ENCODE data around the gene ANO4.

ANO4 gene

GRCh38 chr12:100871195-100871734, 76.7 kb downstream of the ANO4 start:
- H3K14ac ChIP-seq (ENCODE audit: low read length) = no peak overlapping the region
- no peak overlapping the region for H3K4me3 ChIP-seq (ENCODE audit: low read length in 2 of 2)
- H3K4ac ChIP-seq (ENCODE audit: low read length) = no peak overlapping the region
- no peak overlapping the region for H4K8ac ChIP-seq (ENCODE audit: low read depth, low read length)
- no peak overlapping the region for H2BK15ac ChIP-seq (ENCODE audit: low read length)
- H3K27me3 ChIP-seq (ENCODE audit: control insufficient read depth in 3 of 3, insufficient read depth in 3 of 3, low read depth in 1 of 3, low read length in 3 of 3) = no peaks in the 10 kb centered on the region
- H3K4me2 ChIP-seq (ENCODE audit: insufficient read depth, low read length, poor library complexity, severe bottlenecking) = no peak overlapping the region
- no peaks in the 10 kb centered on the region for H3K36me3 ChIP-seq (replicated peaks in 1 of 2; ENCODE audit: control insufficient read depth in 2 of 2, insufficient read depth in 2 of 2, low read length in 2 of 2)
- H2BK120ac ChIP-seq (ENCODE audit: low read depth, low read length) = no peak overlapping the region
- no peaks in the 10 kb centered on the region for H3K9me3 ChIP-seq (replicated peaks in 1 of 2; ENCODE audit: control insufficient read depth in 2 of 2, insufficient read depth in 1 of 2, low read depth in 1 of 2, low read length in 2 of 2)
- no peak overlapping the region for H2BK12ac ChIP-seq (ENCODE audit: low read length)
- WGBS, 2 donors (ENCODE audit: extremely low coverage in 2 of 2, insufficient read length in 2 of 2, insufficient replicate concordance in 1 of 2) = no CpG with 5 or more reads among the region's 1 CpG
- no peak overlapping the region for H2BK5ac ChIP-seq (ENCODE audit: low read length)
- no peak overlapping the region for H3K18ac ChIP-seq (ENCODE audit: low read length)
- no peak overlapping the region for H2AFZ ChIP-seq (ENCODE audit: low read length)
- H3K79me1 ChIP-seq (ENCODE audit: low read depth, low read length) = no peaks in the 10 kb centered on the region
- H3K27ac ChIP-seq (replicated peaks; ENCODE audit: low read length) = no peak overlapping the region
- H2AK5ac ChIP-seq (ENCODE audit: low read depth, low read length) = no peak overlapping the region
- DNase-seq (ENCODE audit: low spot score) = no peak
- no peak overlapping the region for H3K23ac ChIP-seq (ENCODE audit: low read depth, low read length, poor library complexity)
- no peak overlapping the region for H3K9ac ChIP-seq (ENCODE audit: low read depth, low read length, poor library complexity)
- no peaks in the 10 kb centered on the region for H3K4me1 ChIP-seq (ENCODE audit: control insufficient read depth in 2 of 2, insufficient read depth in 1 of 2, low read depth in 1 of 2, low read length in 2 of 2)
- H4K91ac ChIP-seq (ENCODE audit: low read depth, low read length, poor library complexity) = no peak overlapping the region

DNA sequence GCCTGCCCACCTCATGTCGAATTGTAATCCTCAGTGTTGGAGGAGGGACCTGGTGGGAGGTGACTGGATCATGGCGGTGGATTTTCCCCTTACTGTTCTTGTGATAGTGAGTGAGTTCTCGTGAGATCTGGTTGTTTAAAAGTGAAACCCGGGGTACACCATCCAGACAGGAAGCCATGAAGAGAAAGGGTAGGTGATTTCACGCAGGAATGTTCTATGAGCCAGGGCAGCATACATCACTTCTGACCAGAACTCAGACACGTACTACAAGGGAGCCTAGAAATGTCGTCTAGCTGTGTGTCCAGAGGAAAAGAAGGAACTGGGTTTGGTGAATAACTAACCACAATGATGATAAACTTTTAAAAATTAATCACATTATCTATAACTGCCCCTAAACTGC, 80.6 kb downstream of the ANO4 start:
- H3K9ac ChIP-seq (ENCODE audit: low read depth, low read length, poor library complexity) = no peak overlapping the region
- H2AK5ac ChIP-seq (ENCODE audit: low read depth, low read length) = no peak overlapping the region
- H2AFZ ChIP-seq (ENCODE audit: low read length) = no peak overlapping the region
- H3K9me3 ChIP-seq (replicated peaks in 1 of 2; ENCODE audit: control insufficient read depth in 2 of 2, insufficient read depth in 1 of 2, low read depth in 1 of 2, low read length in 2 of 2) = no peaks in the 10 kb centered on the region
- no peaks in the 10 kb centered on the region for H3K4me1 ChIP-seq (ENCODE audit: control insufficient read depth in 2 of 2, insufficient read depth in 1 of 2, low read depth in 1 of 2, low read length in 2 of 2)
- no CpG with 5 or more reads among the region's 7 CpGs for WGBS, 2 donors (ENCODE audit: extremely low coverage in 2 of 2, insufficient read length in 2 of 2, insufficient replicate concordance in 1 of 2)
- H3K79me1 ChIP-seq (ENCODE audit: low read depth, low read length) = no peaks in the 10 kb centered on the region
- DNase-seq (ENCODE audit: low spot score) = no peak
- H3K14ac ChIP-seq (ENCODE audit: low read length) = no peak overlapping the region
- no peak overlapping the region for H3K4me3 ChIP-seq (ENCODE audit: low read length in 2 of 2)
- no peaks in the 10 kb centered on the region for H3K27me3 ChIP-seq (ENCODE audit: control insufficient read depth in 3 of 3, insufficient read depth in 3 of 3, low read depth in 1 of 3, low read length in 3 of 3)
- no peak overlapping the region for H3K23ac ChIP-seq (ENCODE audit: low read depth, low read length, poor library complexity)
- H2BK5ac ChIP-seq (ENCODE audit: low read length) = no peak overlapping the region
- no peak overlapping the region for H3K18ac ChIP-seq (ENCODE audit: low read length)
- H2BK12ac ChIP-seq (ENCODE audit: low read length) = no peak overlapping the region
- H3K4me2 ChIP-seq (ENCODE audit: insufficient read depth, low read length, poor library complexity, severe bottlenecking) = no peak overlapping the region
- H2BK15ac ChIP-seq (ENCODE audit: low read length) = no peak overlapping the region
- H3K27ac ChIP-seq (replicated peaks; ENCODE audit: low read length) = no peak overlapping the region
- H3K36me3 ChIP-seq (replicated peaks in 1 of 2; ENCODE audit: control insufficient read depth in 2 of 2, insufficient read depth in 2 of 2, low read length in 2 of 2) = no peaks in the 10 kb centered on the region
- H3K4ac ChIP-seq (ENCODE audit: low read length) = no peak overlapping the region
- H4K8ac ChIP-seq (ENCODE audit: low read depth, low read length) = no peak overlapping the region
- no peak overlapping the region for H4K91ac ChIP-seq (ENCODE audit: low read depth, low read length, poor library complexity)
- H2BK120ac ChIP-seq (ENCODE audit: low read depth, low read length) = no peak overlapping the region

- WGBS, 2 donors (ENCODE audit: extremely low coverage in 2 of 2, insufficient read length in 2 of 2, insufficient replicate concordance in 1 of 2) = no CpG with 5 or more reads among the region's 2 CpGs
- Histone ChIP-seq H3K18ac (ENCODE audit: low read length) (no peak overlapping the region), H2AFZ (ENCODE audit: low read length) (no peak overlapping the region), H3K4me2 (ENCODE audit: insufficient read depth, low read length, poor library complexity, severe bottlenecking) (no peak overlapping the region), H3K79me1 (ENCODE audit: low read depth, low read length) (no peaks in the 10 kb centered on the region), H3K27ac (replicated peaks; ENCODE audit: low read length) (no peak overlapping the region), H3K9me3 (replicated peaks in 1 of 2; ENCODE audit: control insufficient read depth in 2 of 2, insufficient read depth in 1 of 2, low read depth in 1 of 2, low read length in 2 of 2) (no peaks in the 10 kb centered on the region), H3K23ac (ENCODE audit: low read depth, low read length, poor library complexity) (no peak overlapping the region), H3K4me1 (ENCODE audit: control insufficient read depth in 2 of 2, insufficient read depth in 1 of 2, low read depth in 1 of 2, low read length in 2 of 2) (no peaks in the 10 kb centered on the region), H3K4ac (ENCODE audit: low read length) (no peak overlapping the region), H3K27me3 (ENCODE audit: control insufficient read depth in 3 of 3, insufficient read depth in 3 of 3, low read depth in 1 of 3, low read length in 3 of 3) (no peaks in the 10 kb centered on the region), H2BK15ac (ENCODE audit: low read length) (no peak overlapping the region), H3K14ac (ENCODE audit: low read length) (no peak overlapping the region), H3K4me3 (ENCODE audit: low read length in 2 of 2) (no peak overlapping the region), H2BK12ac (ENCODE audit: low read length) (no peak overlapping the region), H2AK5ac (ENCODE audit: low read depth, low read length) (no peak overlapping the region), H2BK5ac (ENCODE audit: low read length) (no peak overlapping the region), H4K8ac (ENCODE audit: low read depth, low read length) (no peak overlapping the region), H3K9ac (ENCODE audit: low read depth, low read length, poor library complexity) (no peak overlapping the region), H4K91ac (ENCODE audit: low read depth, low read length, poor library complexity) (no peak overlapping the region), H3K36me3 (replicated peaks in 1 of 2; ENCODE audit: control insufficient read depth in 2 of 2, insufficient read depth in 2 of 2, low read length in 2 of 2) (no peaks in the 10 kb centered on the region), H2BK120ac (ENCODE audit: low read depth, low read length) (no peak overlapping the region)
- DNase-seq (ENCODE audit: low spot score) = no peak
Observed at GRCh38 chr12:100875771-100876170, 81.2 kb downstream of the ANO4 start.

GRCh38 chr12:100877776-100878175, 83.2 kb downstream of the ANO4 start:
- Histone ChIP-seq H3K79me1 (ENCODE audit: low read depth, low read length) (no peaks in the 10 kb centered on the region), H2BK15ac (ENCODE audit: low read length) (no peak overlapping the region), H2BK12ac (ENCODE audit: low read length) (no peak overlapping the region), H3K18ac (ENCODE audit: low read length) (no peak overlapping the region), H3K4me3 (ENCODE audit: low read length in 2 of 2) (no peak overlapping the region), H3K4ac (ENCODE audit: low read length) (no peak overlapping the region), H3K14ac (ENCODE audit: low read length) (no peak overlapping the region), H3K9me3 (replicated peaks in 1 of 2; ENCODE audit: control insufficient read depth in 2 of 2, insufficient read depth in 1 of 2, low read depth in 1 of 2, low read length in 2 of 2) (no peaks in the 10 kb centered on the region), H2BK120ac (ENCODE audit: low read depth, low read length) (no peak overlapping the region), H2AK5ac (ENCODE audit: low read depth, low read length) (no peak overlapping the region), H3K4me1 (ENCODE audit: control insufficient read depth in 2 of 2, insufficient read depth in 1 of 2, low read depth in 1 of 2, low read length in 2 of 2) (no peaks in the 10 kb centered on the region), H4K91ac (ENCODE audit: low read depth, low read length, poor library complexity) (no peak overlapping the region), H4K8ac (ENCODE audit: low read depth, low read length) (no peak overlapping the region), H3K27ac (replicated peaks; ENCODE audit: low read length) (no peak overlapping the region), H3K4me2 (ENCODE audit: insufficient read depth, low read length, poor library complexity, severe bottlenecking) (no peak overlapping the region), H2BK5ac (ENCODE audit: low read length) (no peak overlapping the region), H2AFZ (ENCODE audit: low read length) (no peak overlapping the region), H3K27me3 (ENCODE audit: control insufficient read depth in 3 of 3, insufficient read depth in 3 of 3, low read depth in 1 of 3, low read length in 3 of 3) (no peaks in the 10 kb centered on the region), H3K9ac (ENCODE audit: low read depth, low read length, poor library complexity) (no peak overlapping the region), H3K23ac (ENCODE audit: low read depth, low read length, poor library complexity) (no peak overlapping the region), H3K36me3 (replicated peaks in 1 of 2; ENCODE audit: control insufficient read depth in 2 of 2, insufficient read depth in 2 of 2, low read length in 2 of 2) (no peaks in the 10 kb centered on the region)
- no peak for DNase-seq (ENCODE audit: low spot score)
- WGBS, 2 donors (ENCODE audit: extremely low coverage in 2 of 2, insufficient read length in 2 of 2, insufficient replicate concordance in 1 of 2) = no CpG with 5 or more reads among the region's 2 CpGs
